ENCODE data around the gene FRMD5.
"Not testable (repeated sequence)": the region's sequence is repeated elsewhere in the genome, so short reads cannot be mapped to it uniquely, and the experiment has no call there.

Gene FRMD5

DNA sequence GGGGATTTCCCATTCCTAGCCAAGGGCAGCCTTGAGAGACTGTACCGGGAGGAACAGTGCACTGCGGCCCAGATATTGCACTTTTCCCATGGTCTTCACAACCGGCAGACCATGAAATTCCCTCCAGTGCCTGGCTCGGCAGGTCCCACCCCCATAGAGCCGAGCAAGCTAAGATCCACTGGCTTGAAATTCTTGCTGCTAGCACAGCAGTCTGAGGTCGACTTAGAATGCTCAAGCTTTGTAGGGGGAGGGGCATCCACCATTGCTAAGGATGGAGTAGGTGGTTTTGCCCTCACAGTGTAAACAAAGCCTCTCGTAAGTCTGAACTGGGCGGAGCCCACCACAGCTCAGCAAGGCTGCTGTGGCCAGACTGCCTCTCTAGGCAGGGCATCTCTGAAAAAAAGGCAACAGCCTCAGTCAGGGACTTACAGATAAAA is 156.3 kb downstream of the FRMD5 start:
- DNase-seq (ENCODE audit: low read depth), result no peak
- H3K4me3 ChIP-seq (ENCODE audit: low read depth, low read length), result no peak overlapping the region
- TF ChIP-seq, protein P1, sequence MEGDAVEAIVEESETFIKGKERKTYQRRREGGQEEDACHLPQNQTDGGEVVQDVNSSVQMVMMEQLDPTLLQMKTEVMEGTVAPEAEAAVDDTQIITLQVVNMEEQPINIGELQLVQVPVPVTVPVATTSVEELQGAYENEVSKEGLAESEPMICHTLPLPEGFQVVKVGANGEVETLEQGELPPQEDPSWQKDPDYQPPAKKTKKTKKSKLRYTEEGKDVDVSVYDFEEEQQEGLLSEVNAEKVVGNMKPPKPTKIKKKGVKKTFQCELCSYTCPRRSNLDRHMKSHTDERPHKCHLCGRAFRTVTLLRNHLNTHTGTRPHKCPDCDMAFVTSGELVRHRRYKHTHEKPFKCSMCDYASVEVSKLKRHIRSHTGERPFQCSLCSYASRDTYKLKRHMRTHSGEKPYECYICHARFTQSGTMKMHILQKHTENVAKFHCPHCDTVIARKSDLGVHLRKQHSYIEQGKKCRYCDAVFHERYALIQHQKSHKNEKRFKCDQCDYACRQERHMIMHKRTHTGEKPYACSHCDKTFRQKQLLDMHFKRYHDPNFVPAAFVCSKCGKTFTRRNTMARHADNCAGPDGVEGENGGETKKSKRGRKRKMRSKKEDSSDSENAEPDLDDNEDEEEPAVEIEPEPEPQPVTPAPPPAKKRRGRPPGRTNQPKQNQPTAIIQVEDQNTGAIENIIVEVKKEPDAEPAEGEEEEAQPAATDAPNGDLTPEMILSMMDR (IDR thresholded peaks at IDR 0.05; ENCODE audit: low read depth, low read length, missing control alignments), result no peak

DNA sequence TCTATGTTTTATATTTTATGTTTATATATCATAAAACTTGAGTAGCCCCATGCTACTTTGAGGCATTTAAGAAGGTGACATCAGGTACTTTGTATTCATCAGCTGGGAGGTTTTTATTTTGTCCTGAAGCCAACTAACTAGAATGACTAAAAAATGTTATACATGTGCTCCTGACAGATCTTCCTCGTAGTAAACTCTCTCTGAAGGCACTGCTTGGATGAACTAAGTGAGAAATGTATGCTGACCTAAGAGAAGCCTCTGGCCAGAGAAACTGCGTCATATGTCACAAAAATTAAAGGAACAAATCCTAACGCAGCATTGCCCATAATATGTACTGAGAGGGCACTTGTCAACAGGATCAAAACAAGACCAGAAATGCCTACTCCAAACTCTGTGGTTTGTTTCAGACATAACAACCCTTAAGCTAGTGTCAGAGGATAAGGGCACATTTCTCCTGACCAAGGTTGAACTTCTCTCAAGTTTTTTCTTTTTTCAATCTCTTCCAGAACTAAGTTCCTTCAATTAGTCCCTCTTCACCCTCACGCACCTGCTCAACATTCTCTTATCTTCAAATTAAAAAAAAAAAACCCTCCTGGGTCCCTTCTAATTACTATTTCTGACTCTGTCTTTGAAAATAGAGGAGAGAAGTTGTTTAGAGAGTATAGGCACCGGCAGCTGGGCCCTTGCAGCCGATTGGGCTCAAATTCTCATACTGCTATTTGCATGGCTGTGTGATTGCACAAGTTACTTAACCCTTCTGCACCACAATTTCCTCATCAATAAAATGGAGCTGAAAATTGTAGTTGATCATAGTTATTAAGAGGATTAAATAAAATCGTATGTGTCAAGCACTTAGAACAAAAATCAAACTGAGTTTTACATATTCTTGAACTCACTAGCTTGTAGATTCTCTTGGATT is 159.0 kb downstream of the FRMD5 start:
- TF ChIP-seq, protein P1 (IDR thresholded peaks at IDR 0.05; ENCODE audit: low read depth, low read length, missing control alignments), result no peak
- no peak for DNase-seq (ENCODE audit: low read depth)
- no peak overlapping the region for H3K4me3 ChIP-seq (ENCODE audit: low read depth, low read length)

DNA sequence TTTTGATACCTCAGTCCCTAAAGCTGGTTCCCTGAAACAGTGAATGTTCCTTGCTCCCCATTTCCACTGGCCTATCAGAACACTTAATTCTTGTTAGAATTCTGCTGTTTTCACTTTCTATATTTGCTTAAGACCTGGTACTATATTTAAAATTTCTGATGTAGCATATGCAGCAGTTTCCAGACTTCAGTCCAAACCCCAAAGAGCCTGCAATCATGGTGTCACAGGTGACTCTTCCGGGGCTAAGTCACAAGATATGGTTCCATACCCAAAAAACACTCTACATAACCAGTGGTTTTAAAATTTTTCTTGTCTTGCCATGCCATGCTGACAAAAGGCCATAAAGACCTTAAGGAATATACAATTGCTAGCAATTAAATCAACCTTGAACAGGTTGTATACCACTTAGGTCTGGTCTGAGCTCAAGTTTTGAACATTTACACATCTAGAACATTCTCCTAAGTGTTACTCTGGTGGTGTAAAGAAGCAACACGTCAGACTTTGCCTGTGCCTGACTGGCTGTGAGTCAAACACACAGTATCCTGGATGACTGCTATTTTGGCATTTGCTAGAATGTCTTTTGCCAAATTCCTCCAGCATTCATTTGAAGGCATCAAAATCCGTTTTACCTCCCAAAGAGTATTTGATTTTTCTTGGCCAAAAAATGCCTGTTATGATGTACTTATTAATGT is 160.0 kb downstream of the FRMD5 start:
- TF ChIP-seq, protein P1 (IDR thresholded peaks at IDR 0.05; ENCODE audit: low read depth, low read length, missing control alignments), result no peak
- no peak overlapping the region for H3K4me3 ChIP-seq (ENCODE audit: low read depth, low read length)
- DNase-seq (ENCODE audit: low read depth), result no peak

DNA sequence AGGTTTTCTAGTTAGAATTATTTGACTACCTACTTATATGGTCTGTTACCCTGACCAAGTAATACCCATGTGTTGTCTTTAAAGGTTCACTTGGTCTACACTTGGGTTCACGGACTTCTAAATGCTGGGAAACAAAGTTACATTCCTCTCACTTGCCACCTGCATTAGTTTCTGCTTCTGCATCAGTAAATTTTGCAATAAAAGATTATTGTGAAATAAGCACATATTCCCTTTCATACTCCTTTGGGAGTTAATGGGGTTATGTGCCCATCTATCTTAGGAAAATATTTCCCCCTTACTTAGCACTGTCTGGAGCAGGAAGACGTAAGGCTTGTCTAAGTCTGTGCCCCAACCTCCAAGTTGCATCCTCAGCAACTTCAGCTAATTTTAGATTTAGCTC is 160.7 kb downstream of the FRMD5 start:
- DNase-seq (ENCODE audit: low read depth), result no peak
- TF ChIP-seq, protein P1 (IDR thresholded peaks at IDR 0.05; ENCODE audit: low read depth, low read length, missing control alignments), result no peak
- no peak overlapping the region for H3K4me3 ChIP-seq (ENCODE audit: low read depth, low read length)

DNA sequence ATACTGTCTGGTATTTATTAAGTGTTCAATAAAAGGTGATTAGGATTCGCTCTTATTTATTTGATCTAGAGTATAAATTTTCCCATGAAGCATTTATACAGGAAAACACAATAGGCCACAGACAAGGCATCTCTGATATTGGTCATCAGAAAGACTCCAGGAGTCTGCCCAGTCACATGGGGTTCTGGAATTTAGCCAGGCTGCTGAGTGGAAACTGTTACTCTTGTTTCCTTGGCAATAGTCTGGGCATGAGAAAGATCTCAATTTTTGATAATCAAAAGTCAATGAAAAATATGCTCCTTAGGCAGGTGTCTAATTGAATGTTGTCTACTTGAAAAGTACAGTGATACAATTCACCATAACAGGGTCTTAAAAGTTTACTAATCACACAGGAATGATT is 161.2 kb downstream of the FRMD5 start:
- no peak overlapping the region for H3K4me3 ChIP-seq (ENCODE audit: low read depth, low read length)
- TF ChIP-seq, protein P1 (IDR thresholded peaks at IDR 0.05; ENCODE audit: low read depth, low read length, missing control alignments), result no peak
- DNase-seq (ENCODE audit: low read depth), result no peak

DNA sequence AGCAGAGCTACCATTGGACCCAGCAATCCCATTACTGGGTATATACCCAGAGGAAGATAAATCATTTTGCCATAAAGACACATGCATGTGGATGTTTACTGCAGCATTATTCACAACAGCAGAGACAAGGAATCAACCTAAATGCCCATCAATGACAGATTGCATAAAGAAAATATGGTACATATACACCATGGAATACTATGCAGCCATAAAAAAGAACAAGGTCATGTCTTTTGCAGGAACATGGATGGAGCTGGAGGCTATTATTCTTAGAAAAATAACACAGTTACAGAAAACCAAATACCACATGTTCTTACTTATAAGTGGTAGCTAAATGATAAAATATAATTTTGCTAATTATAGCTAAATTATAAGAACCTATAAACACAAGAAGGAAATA is 162.3 kb downstream of the FRMD5 start:
- not testable (repeated sequence) for H3K4me3 ChIP-seq (ENCODE audit: low read depth, low read length); DNase-seq (ENCODE audit: low read depth)

DNA sequence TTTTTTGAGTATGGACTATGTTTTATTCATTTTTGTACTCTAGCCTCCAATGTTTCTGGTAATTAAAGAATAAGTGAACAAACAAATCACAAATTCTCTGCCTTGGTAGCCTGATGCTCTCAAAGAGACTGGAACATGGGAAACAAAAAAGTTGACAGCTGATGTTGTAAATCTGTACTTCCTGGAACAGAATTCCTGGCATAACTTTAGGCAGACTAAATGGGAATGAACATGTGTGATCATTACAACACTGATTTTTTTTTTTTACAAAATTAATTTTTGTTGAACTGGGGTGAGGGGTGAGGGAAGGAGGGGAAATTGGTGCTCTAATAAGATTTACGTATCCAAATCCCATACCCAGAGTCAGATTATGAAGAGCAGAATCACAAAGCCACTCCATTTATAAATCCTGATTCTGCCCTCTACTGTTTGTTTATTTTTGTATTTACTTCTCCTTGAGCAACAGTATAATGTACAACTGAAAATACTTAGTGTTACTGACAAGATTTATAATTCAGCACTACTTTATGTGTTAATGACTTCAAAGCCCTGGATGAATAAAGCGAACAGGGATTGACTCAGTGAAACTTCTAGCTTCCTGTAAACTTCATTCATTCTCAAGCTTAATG is 165.0 kb downstream of the FRMD5 start:
- DNase-seq (ENCODE audit: low read depth), result no peak
- no peak overlapping the region for H3K4me3 ChIP-seq (ENCODE audit: low read depth, low read length)
- TF ChIP-seq, protein P1 (IDR thresholded peaks at IDR 0.05; ENCODE audit: low read depth, low read length, missing control alignments), result no peak

Measured in GM12864 (cell line).